ENCODE results near the gene FGF18. TPM values are rescaled to one million over a fixed set of nuclear protein-coding genes. Genes with fewer than 3 reads are reported as not detected.

The FGF18 gene
- total and polyA plus RNA-seq, 9 of the 15 experiments (the other 6 are each of a cell fraction or from before 2014, with no cell fraction given): 0.05 to 0.18 (median 0.11) TPM; not detected in 6

DNA sequence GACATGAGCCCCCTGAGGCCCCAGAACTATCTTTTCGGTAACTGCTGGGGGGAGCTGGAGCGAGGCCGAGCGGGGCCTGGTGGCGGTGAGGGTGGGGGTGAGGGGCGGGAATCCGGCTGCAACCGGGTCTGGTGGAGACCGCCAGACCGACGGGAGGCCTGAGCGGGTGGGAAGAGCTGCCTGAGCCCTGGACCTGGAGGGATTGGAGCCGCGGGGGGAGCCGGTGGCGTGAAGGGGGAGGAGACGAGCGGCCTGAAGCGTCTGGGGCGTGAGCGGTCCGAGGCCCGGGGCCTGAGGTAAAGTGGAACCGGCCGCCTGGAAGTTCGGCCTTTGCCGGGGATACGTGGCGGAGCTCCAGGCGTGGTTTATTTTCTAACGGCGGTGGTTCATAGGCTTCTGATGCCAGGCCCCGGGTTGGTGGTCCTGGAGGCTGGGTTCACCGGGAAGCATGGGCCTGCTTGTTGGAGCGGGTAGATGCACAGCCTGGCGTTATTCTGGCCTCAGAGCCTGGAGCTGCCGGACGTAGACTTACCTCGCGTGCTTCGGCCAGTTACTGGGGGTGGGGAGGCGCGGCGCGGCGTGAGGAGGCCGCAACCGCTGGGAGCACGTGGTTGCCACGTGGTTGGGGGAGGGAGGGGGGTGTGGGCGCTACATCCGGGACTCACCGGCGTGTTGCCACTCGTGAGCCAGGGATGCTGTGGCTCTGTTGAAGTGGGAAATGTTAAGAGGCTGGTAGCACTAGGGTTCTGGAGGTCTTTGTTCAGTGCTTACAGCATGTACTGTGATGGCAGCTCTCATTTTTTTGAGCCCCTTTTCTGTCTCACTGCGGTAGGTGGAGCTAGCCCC, 31.3 kb upstream of the FGF18 start (continued):
- TF ChIP-seq ZNF140 (CRISPR knock-in tag; IDR thresholded peaks at IDR 0.05) (no peak), ZNF561 (CRISPR knock-in tag; conservative IDR thresholded peaks at IDR 0.05) (no peak), POLR2B (IDR thresholded peaks at IDR 0.05; ENCODE audit: low read depth, partially characterized antibody) (no peak), PPARD (CRISPR knock-in tag; IDR thresholded peaks at IDR 0.05) (no peak), GABPA (tag; conservative IDR thresholded peaks at IDR 0.05; ENCODE audit: low read depth) (0 out of 2 replicates have a peak, but pooled peaks have one; percentile 48), ZNF445 (CRISPR knock-in tag; IDR thresholded peaks at IDR 0.05; ENCODE audit: low read depth) (no peak), ESRRA (IDR thresholded peaks at IDR 0.05; ENCODE audit: borderline replicate concordance, low read depth) (no peak), TBP (optimal IDR thresholded peaks at IDR 0.05; ENCODE audit: low read depth, low read length) (no peak), ZKSCAN1 (IDR thresholded peaks at IDR 0.05; ENCODE audit: low read depth, low read length) (no peak), NFE2 (IDR thresholded peaks at IDR 0.05; ENCODE audit: low read depth) (no peak), RBFOX2 (IDR thresholded peaks at IDR 0.05; ENCODE audit: low read depth, low read length) (peak; percentile 90), ZNF23 (CRISPR knock-in tag; IDR thresholded peaks at IDR 0.05) (no peak), PTRF (tag; IDR thresholded peaks at IDR 0.05) (no peak), ZNF696 (CRISPR knock-in tag; conservative IDR thresholded peaks at IDR 0.05) (no peak), PURB (CRISPR knock-in tag; IDR thresholded peaks at IDR 0.05; ENCODE audit: low read depth) (no peak), FOXK2 (conservative IDR thresholded peaks at IDR 0.05 in 1 of 2, IDR thresholded peaks at IDR 0.05 in 1 of 2; ENCODE audit: low read depth in 2 of 2) (peak; percentile 88 to 90), ZNF175 (CRISPR knock-in tag; IDR thresholded peaks at IDR 0.05; ENCODE audit: low read depth) (0 out of 2 replicates have a peak, but pooled peaks have one; percentile 17), TARDBP (IDR thresholded peaks at IDR 0.05) (no peak), PCBP1 (IDR thresholded peaks at IDR 0.05; ENCODE audit: low read depth, low read length, poor library complexity, severe bottlenecking) (peak; percentile 86), RBM14 (IDR thresholded peaks at IDR 0.05; ENCODE audit: borderline replicate concordance, insufficient read depth, low read depth, low read length) (0 out of 2 replicates have a peak, but pooled peaks have one; percentile 59)
- TF ChIP-seq, protein P1, sequence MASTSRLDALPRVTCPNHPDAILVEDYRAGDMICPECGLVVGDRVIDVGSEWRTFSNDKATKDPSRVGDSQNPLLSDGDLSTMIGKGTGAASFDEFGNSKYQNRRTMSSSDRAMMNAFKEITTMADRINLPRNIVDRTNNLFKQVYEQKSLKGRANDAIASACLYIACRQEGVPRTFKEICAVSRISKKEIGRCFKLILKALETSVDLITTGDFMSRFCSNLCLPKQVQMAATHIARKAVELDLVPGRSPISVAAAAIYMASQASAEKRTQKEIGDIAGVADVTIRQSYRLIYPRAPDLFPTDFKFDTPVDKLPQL (IDR thresholded peaks at IDR 0.05; ENCODE audit: extremely low read depth, insufficient read length): no peak
- TF ChIP-seq, protein P2, sequence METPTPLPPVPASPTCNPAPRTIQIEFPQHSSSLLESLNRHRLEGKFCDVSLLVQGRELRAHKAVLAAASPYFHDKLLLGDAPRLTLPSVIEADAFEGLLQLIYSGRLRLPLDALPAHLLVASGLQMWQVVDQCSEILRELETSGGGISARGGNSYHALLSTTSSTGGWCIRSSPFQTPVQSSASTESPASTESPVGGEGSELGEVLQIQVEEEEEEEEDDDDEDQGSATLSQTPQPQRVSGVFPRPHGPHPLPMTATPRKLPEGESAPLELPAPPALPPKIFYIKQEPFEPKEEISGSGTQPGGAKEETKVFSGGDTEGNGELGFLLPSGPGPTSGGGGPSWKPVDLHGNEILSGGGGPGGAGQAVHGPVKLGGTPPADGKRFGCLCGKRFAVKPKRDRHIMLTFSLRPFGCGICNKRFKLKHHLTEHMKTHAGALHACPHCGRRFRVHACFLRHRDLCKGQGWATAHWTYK (CRISPR knock-in tag; IDR thresholded peaks at IDR 0.05): no peak
- TF ChIP-seq, protein P3, sequence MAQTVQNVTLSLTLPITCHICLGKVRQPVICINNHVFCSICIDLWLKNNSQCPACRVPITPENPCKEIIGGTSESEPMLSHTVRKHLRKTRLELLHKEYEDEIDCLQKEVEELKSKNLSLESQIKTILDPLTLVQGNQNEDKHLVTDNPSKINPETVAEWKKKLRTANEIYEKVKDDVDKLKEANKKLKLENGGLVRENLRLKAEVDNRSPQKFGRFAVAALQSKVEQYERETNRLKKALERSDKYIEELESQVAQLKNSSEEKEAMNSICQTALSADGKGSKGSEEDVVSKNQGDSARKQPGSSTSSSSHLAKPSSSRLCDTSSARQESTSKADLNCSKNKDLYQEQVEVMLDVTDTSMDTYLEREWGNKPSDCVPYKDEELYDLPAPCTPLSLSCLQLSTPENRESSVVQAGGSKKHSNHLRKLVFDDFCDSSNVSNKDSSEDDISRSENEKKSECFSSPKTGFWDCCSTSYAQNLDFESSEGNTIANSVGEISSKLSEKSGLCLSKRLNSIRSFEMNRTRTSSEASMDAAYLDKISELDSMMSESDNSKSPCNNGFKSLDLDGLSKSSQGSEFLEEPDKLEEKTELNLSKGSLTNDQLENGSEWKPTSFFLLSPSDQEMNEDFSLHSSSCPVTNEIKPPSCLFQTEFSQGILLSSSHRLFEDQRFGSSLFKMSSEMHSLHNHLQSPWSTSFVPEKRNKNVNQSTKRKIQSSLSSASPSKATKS (CRISPR knock-in tag; IDR thresholded peaks at IDR 0.05): no peak
- TF ChIP-seq, protein P4, sequence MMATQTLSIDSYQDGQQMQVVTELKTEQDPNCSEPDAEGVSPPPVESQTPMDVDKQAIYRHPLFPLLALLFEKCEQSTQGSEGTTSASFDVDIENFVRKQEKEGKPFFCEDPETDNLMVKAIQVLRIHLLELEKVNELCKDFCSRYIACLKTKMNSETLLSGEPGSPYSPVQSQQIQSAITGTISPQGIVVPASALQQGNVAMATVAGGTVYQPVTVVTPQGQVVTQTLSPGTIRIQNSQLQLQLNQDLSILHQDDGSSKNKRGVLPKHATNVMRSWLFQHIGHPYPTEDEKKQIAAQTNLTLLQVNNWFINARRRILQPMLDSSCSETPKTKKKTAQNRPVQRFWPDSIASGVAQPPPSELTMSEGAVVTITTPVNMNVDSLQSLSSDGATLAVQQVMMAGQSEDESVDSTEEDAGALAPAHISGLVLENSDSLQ (IDR thresholded peaks at IDR 0.05): no peak
